Kidney epithelial cell (primary cell): ENCODE results near the gene KSR1. TPM values are rescaled to one million over a fixed set of nuclear protein-coding genes. Genes with fewer than 3 reads are reported as not detected.

Experiments
- DNase-seq: peaks from one replicate; pipeline ENCODE4 v3.0.0-alpha.2; 2010; ENCODE audit warnings: low read depth
- H3K27me3 ChIP-seq: 2 replicates; pipeline ENCODE4 v1.6.0; 2011; ENCODE audit warnings: low read length; ENCODE audit not compliant: control insufficient read depth, insufficient read depth
- H3K36me3 ChIP-seq: 2 replicates; pipeline ENCODE4 v1.5.1; 2011; ENCODE audit warnings: low read length; ENCODE audit not compliant: control insufficient read depth, insufficient read depth
- H3K4me3 ChIP-seq: 2 replicates; pipeline ENCODE4 v1.5.1; 2011; ENCODE audit warnings: low read depth, mild to moderate bottlenecking, control low read depth, low read length
- CTCF ChIP-seq: IDR thresholded peaks from 2 replicates; pipeline ENCODE4 v1.5.1; 2011; ENCODE audit warnings: mild to moderate bottlenecking, moderate library complexity, low read length, control low read depth, inconsistent platforms; ENCODE audit not compliant: insufficient read depth, poor library complexity, severe bottlenecking
- total RNA-seq: library from RNA; depleted of rRNA; stranded (reverse); fragments of >200 nt; gene quantifications from 2 replicates; pipeline ENCODE4 v1.2.3, GENCODE V29; 2015

Gene KSR1
- total RNA-seq, 1 donor from 2014 or later = 11.2 TPM

DNA sequence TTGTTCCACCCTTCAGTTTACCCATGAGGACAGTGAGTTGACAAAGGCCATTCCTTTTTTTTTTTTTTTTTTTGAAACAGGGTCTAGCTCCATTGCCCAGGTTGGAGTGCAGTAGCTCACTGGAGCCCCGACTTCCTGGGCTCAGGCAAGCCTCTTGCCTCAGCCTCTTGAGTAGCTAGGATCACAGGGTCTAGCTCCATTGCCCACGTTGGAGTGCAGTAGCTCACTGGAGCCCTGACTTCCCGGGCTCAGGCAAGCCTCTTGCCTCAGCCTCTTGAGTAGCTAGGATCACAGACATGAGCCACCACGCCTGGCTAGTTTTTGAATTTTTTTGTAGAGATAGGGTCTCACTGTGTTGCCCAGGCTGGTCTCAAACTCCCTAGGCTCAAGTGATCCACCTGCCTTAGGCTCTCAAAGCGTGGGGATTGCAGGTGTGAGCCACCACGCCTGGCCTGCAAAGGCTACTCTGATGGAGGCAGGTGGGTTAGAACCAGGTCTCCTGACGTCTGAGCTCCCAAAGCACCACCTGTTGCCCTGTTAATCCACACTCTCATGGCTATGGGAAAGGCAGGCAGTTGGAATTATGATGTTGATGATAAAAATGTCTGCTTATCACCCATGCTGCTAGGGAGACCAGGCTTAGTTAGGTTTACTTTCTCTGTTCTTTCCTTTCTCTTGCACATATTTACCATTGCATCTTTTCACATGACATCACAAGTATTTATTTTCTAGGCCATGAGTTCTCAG, 65.2 kb downstream of the KSR1 start:
- Histone ChIP-seq H3K36me3 (no peaks in the 10 kb centered on the region), H3K27me3 (no peaks in the 10 kb centered on the region), H3K4me3 (no peak overlapping the region)
- no peak for DNase-seq
- no peak for TF ChIP-seq CTCF

GRCh38 chr17:27522028-27522635, 65.9 kb downstream of the KSR1 start:
- no peaks in the 10 kb centered on the region for H3K27me3 ChIP-seq
- no peak overlapping the region for H3K4me3 ChIP-seq
- TF ChIP-seq CTCF = no peak
- no peak for DNase-seq
- H3K36me3 ChIP-seq = no peaks in the 10 kb centered on the region

- H3K27me3 ChIP-seq = no peaks in the 10 kb centered on the region
- H3K36me3 ChIP-seq = no peaks in the 10 kb centered on the region
- no peak for DNase-seq
- no peak overlapping the region for H3K4me3 ChIP-seq
- no peak for TF ChIP-seq CTCF
These were observed 67.5 kb downstream of the KSR1 start for GRCh38 chr17:27523712-27524111.

GRCh38 chr17:27524594-27524993, 68.3 kb downstream of the KSR1 start:
- no peak overlapping the region for H3K4me3 ChIP-seq
- H3K36me3 ChIP-seq = no peaks in the 10 kb centered on the region
- H3K27me3 ChIP-seq = no peaks in the 10 kb centered on the region
- TF ChIP-seq CTCF = no peak
- no peak for DNase-seq

- no peak for DNase-seq
- Histone ChIP-seq H3K4me3 (no peak overlapping the region), H3K27me3 (no peaks in the 10 kb centered on the region), H3K36me3 (no peaks in the 10 kb centered on the region)
- no peak for TF ChIP-seq CTCF
These were observed 69.1 kb downstream of the KSR1 start for GRCh38 chr17:27525316-27525715.
